ENCODE measurements around the gene SLC36A4.
"Not testable (repeated sequence)": the region's sequence is repeated elsewhere in the genome, so short reads cannot be mapped to it uniquely, and the experiment has no call there.

Gene SLC36A4

GRCh38 chr11:93117565-93117964, 80.2 kb downstream of the SLC36A4 start:
- DNase-seq = no peak

GRCh38 chr11:93116641-93117441, 81.0 kb downstream of the SLC36A4 start:
- no peak for DNase-seq

GRCh38 chr11:93114304-93114703, 83.5 kb downstream of the SLC36A4 start:
- no peak for DNase-seq

- no peak for DNase-seq
These were observed 84.0 kb downstream of the SLC36A4 start for GRCh38 chr11:93113824-93114223.

- DNase-seq = not testable (repeated sequence)
These were observed 86.6 kb downstream of the SLC36A4 start for GRCh38 chr11:93111147-93111546.

GRCh38 chr11:93100211-93100610, 97.6 kb downstream of the SLC36A4 start:
- no peak for DNase-seq

- no peak for DNase-seq
These were observed 98.0 kb downstream of the SLC36A4 start for GRCh38 chr11:93099806-93100205.

Measured in activated CD4-positive, CD25-positive, alpha-beta regulatory T cell treated with anti-CD3 and anti-CD28 coated beads, Interleukin-2, amount 50 U/mL, for 72 hours (primary cell).